Activated CD8-positive, alpha-beta T cell treated with anti-CD3 and anti-CD28 coated beads for 36 hours (primary cell): ENCODE results near the gene NFASC. TPM values are rescaled to one million over a fixed set of nuclear protein-coding genes. Genes with fewer than 3 reads are reported as not detected.

Source experiments
- ATAC-seq: fragments of 200-7000 bp; cut with Tn5 transposase; one replicate; pipeline ENCODE4 v1.10.0; 2021; ENCODE audit warnings: mild to moderate bottlenecking, moderate library complexity
- CTCF ChIA-PET: fragments of 350-600 bp; sonication (Branson Sonifier 250); formaldehyde crosslinking; loops from one replicate; lab custom pipeline; 2021; ENCODE audit warnings: antibody characterized with exemption; lab: Charles Lee
- POLR2A ChIA-PET: fragments of 350-600 bp; sonication (Branson Sonifier 250); formaldehyde crosslinking; loops from one replicate; lab custom pipeline; 2021; ENCODE audit warnings: antibody characterized with exemption; lab: Charles Lee
- DNase-seq: peaks from one replicate; pipeline ENCODE4 v3.0.0-alpha.2; 2020
- H3K27ac Mint-ChIP-seq: one replicate; pipeline ENCODE4 v1.8.0; 2021; ENCODE audit warnings: mild to moderate bottlenecking, mixed read lengths
- H3K27me3 Mint-ChIP-seq: one replicate; pipeline ENCODE4 v1.8.0; 2021; ENCODE audit warnings: mixed read lengths
- H3K36me3 Mint-ChIP-seq: one replicate; pipeline ENCODE4 v1.8.0; 2021; ENCODE audit warnings: low read depth, mixed read lengths
- H3K4me1 Mint-ChIP-seq: one replicate; pipeline ENCODE4 v1.8.0; 2021; ENCODE audit warnings: low read depth, mixed read lengths
- H3K4me3 Mint-ChIP-seq: one replicate; pipeline ENCODE4 v1.8.0; 2021; ENCODE audit warnings: mild to moderate bottlenecking, moderate library complexity, mixed read lengths
- H3K9me3 Mint-ChIP-seq: one replicate; pipeline ENCODE4 v1.8.0; 2021; ENCODE audit warnings: mixed read lengths
- CTCF ChIP-seq: fragments of 200-600 bp; IDR thresholded peaks from one replicate; pipeline ENCODE4 v1.8.0; 2022; ENCODE audit warnings: antibody characterized with exemption, mild to moderate bottlenecking
- intact Hi-C: fragments of 100-400 bp; cut with micrococcal nuclease; formaldehyde crosslinking; loops from one replicate; pipeline ENCODE4 v1.10.0; 2022
- total RNA-seq, 2 experiments: library from RNA; stranded (reverse); gene quantifications; one replicate each; pipeline ENCODE4 v1.2.3, GENCODE V29; 2021

NFASC gene
- total RNA-seq, 2 experiments from 2014 or later: not detected

GRCh38 chr1:204863730-204864129, 6.9 kb upstream of the NFASC start:
- no peak overlapping the region for H3K27ac Mint-ChIP-seq
- no peak for TF ChIP-seq CTCF
- ATAC-seq: no peak
- peaks cover 13% of the 10 kb centered on the region for H3K27me3 Mint-ChIP-seq
- no peak overlapping the region for H3K4me3 Mint-ChIP-seq
- H3K36me3 Mint-ChIP-seq: no peaks in the 10 kb centered on the region
- CTCF ChIA-PET: no interaction called here
- no peak for DNase-seq
- H3K4me1 Mint-ChIP-seq: no peaks in the 10 kb centered on the region
- intact Hi-C loops: no loop called here
- POLR2A ChIA-PET: no interaction called here
- no peaks in the 10 kb centered on the region for H3K9me3 Mint-ChIP-seq

GRCh38 chr1:204866051-204866596, 4.5 kb upstream of the NFASC start:
- ATAC-seq (no peak), DNase-seq (no peak)
- Mint-ChIP-seq H3K9me3 (no peaks in the 10 kb centered on the region), H3K27me3 (peaks cover 13% of the 10 kb centered on the region), H3K4me3 (no peak overlapping the region), H3K36me3 (no peaks in the 10 kb centered on the region), H3K4me1 (no peaks in the 10 kb centered on the region), H3K27ac (no peak overlapping the region)
- ChIA-PET POLR2A (no interaction called here), CTCF (interaction anchor here (0.6 to 0.9 kb wide), 2 partner anchors 58 to 189 kb away, joined by 3 to 5 read pairs; no protein-coding TSS in a partner anchor)
- intact Hi-C loops: no loop called here
- TF ChIP-seq CTCF: no peak

- CTCF ChIA-PET: no interaction called here
- peaks cover 13% of the 10 kb centered on the region for H3K27me3 Mint-ChIP-seq
- H3K36me3 Mint-ChIP-seq: no peaks in the 10 kb centered on the region
- no peak overlapping the region for H3K27ac Mint-ChIP-seq
- TF ChIP-seq CTCF: no peak
- ATAC-seq (no peak), DNase-seq (no peak)
- H3K4me1 Mint-ChIP-seq: no peaks in the 10 kb centered on the region
- intact Hi-C loops: no loop called here
- no peaks in the 10 kb centered on the region for H3K9me3 Mint-ChIP-seq
- POLR2A ChIA-PET: no interaction called here
- no peak overlapping the region for H3K4me3 Mint-ChIP-seq
Observed at GRCh38 chr1:204867203-204867602, 3.5 kb upstream of the NFASC start.

GRCh38 chr1:204867666-204868339, 2.9 kb upstream of the NFASC start:
- TF ChIP-seq CTCF: no peak
- DNase-seq (no peak), ATAC-seq (no peak)
- Mint-ChIP-seq H3K9me3 (no peaks in the 10 kb centered on the region), H3K4me3 (no peak overlapping the region), H3K27me3 (peaks cover 9% of the 10 kb centered on the region), H3K36me3 (no peaks in the 10 kb centered on the region), H3K27ac (no peak overlapping the region), H3K4me1 (no peaks in the 10 kb centered on the region)
- ChIA-PET CTCF (interaction anchor here (0.8 kb wide), 1 partner anchor 194 kb away, joined by 3 read pairs; no protein-coding TSS in a partner anchor), POLR2A (no interaction called here)
- intact Hi-C loops: no loop called here

- Mint-ChIP-seq H3K36me3 (no peaks in the 10 kb centered on the region), H3K27me3 (peaks cover 6% of the 10 kb centered on the region), H3K4me1 (no peaks in the 10 kb centered on the region), H3K9me3 (no peaks in the 10 kb centered on the region), H3K4me3 (no peak overlapping the region), H3K27ac (no peak overlapping the region)
- ChIA-PET CTCF (interaction anchor here (0.8 kb wide), 1 partner anchor 193 kb away, joined by 3 read pairs; no protein-coding TSS in a partner anchor), POLR2A (no interaction called here)
- no peak for TF ChIP-seq CTCF
- DNase-seq (no peak), ATAC-seq (no peak)
- intact Hi-C loops: no loop called here
Observed at GRCh38 chr1:204868340-204868700, 2.3 kb upstream of the NFASC start.
